HS-5 (cell line): Measurements from ENCODE around the gene PDE12.
A peak's percentile ranks its signal among the peaks of the same experiment; 100 is the strongest.
"Not testable (repeated sequence)": the region's sequence is repeated elsewhere in the genome, so short reads cannot be mapped to it uniquely, and the experiment has no call there.

ENCODE experiments used
- DNase-seq: peaks from one replicate; pipeline ENCODE4 v3.0.0-alpha.2; 2012; ENCODE audit warnings: low read depth

Gene PDE12

GRCh38 chr3:57587905-57588304, 31.8 kb downstream of the PDE12 start:
- DNase-seq = no peak

GRCh38 chr3:57592306-57592705, 36.2 kb downstream of the PDE12 start:
- no peak for DNase-seq

- no peak for DNase-seq
These were observed 38.1 kb downstream of the PDE12 start for GRCh38 chr3:57594144-57594543.

GRCh38 chr3:57594576-57594975, 38.5 kb downstream of the PDE12 start:
- DNase-seq = no peak

- peak; percentile 54 for DNase-seq
These were observed 40.5 kb downstream of the PDE12 start for GRCh38 chr3:57596495-57597126.

- peak; percentile 96 for DNase-seq
These were observed 41.3 kb downstream of the PDE12 start, which contains the start of gene ARF4 for GRCh38 chr3:57597127-57597923. Gene ARF4 (minus strand): TSS chr3:57597344. CDS start chr3:57597140, 204 bp downstream.

GRCh38 chr3:57598765-57599360, 42.8 kb downstream of the PDE12 start:
- no peak for DNase-seq

GRCh38 chr3:57600195-57600594, 44.1 kb downstream of the PDE12 start:
- DNase-seq = no peak

GRCh38 chr3:57604971-57605370, 48.9 kb downstream of the PDE12 start:
- no peak for DNase-seq

- DNase-seq = no peak
These were observed 49.6 kb downstream of the PDE12 start for GRCh38 chr3:57605683-57606082.

- DNase-seq = not testable (repeated sequence)
These were observed 55.8 kb downstream of the PDE12 start for GRCh38 chr3:57611870-57612269.

- no peak for DNase-seq
These were observed 60.2 kb downstream of the PDE12 start for GRCh38 chr3:57616233-57616632.
